ENCODE data around the gene CITED4.

Gene CITED4

GRCh38 chr1:40833979-40834378 lies 28.2 kb downstream of the CITED4 start:
- Histone ChIP-seq H3K36me3 (ENCODE audit: insufficient read depth, low read length) (no peaks in the 10 kb centered on the region), H3K4me3 (ENCODE audit: low read depth, low read length) (no peak overlapping the region), H2AFZ (ENCODE audit: low read length, unreplicated experiment) (no peak overlapping the region), H3K27ac (ENCODE audit: low read depth, low read length) (no peak overlapping the region), H3K4me1 (ENCODE audit: control insufficient read depth, insufficient read depth, low read length, unreplicated experiment) (no peaks in the 10 kb centered on the region), H3K79me2 (ENCODE audit: control insufficient read depth, insufficient read depth, low read length, unreplicated experiment) (no peaks in the 10 kb centered on the region), H3K27me3 (ENCODE audit: insufficient read depth, low read length) (peaks cover 17% of the 10 kb centered on the region; the same call in 1 of the 2 replicates)

DNA sequence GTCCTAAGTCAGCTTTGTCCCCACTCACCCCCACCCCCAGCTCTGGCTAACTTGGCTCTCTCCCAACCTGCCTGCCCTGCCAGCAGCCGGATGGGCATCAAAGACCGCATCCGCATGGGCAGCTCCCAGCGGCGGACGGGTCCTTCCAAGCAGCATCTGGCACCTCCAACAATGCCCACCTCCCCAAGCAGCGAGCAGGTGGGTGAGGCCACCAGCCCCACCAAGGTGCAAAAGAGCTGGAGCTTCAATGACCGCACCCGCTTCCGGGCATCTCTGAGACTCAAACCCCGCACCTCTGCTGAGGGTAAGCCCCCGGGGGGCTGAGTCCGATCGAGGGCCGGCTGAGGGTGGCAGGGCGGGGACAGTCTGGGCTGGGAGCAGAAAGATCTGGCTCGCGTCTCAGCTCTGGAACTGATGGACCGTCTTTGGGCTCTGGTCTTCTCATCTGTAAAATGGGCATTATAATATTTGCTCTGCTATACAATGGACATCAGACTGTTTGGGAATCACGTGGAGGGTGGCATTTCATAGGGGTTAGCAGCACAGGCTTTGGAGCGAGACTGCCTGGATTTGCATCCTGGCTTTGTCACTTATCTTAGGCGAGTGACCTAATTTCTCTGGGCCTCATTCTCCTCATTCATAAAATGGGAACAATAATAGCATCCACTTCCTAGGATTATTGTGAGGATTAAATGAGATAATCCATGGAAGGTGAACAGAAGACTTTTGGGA lies 31.0 kb downstream of the CITED4 start:
- H3K27ac ChIP-seq (ENCODE audit: low read depth, low read length), result no peak overlapping the region
- H3K27me3 ChIP-seq (ENCODE audit: insufficient read depth, low read length), result peaks cover 8% of the 10 kb centered on the region; the same call in 1 of the 2 replicates
- no peak overlapping the region for H3K4me3 ChIP-seq (ENCODE audit: low read depth, low read length)
- no peaks in the 10 kb centered on the region for H3K79me2 ChIP-seq (ENCODE audit: control insufficient read depth, insufficient read depth, low read length, unreplicated experiment)
- H3K36me3 ChIP-seq (ENCODE audit: insufficient read depth, low read length), result no peaks in the 10 kb centered on the region
- no peaks in the 10 kb centered on the region for H3K4me1 ChIP-seq (ENCODE audit: control insufficient read depth, insufficient read depth, low read length, unreplicated experiment)
- H2AFZ ChIP-seq (ENCODE audit: low read length, unreplicated experiment), result no peak overlapping the region

GRCh38 chr1:40830419-40830943 lies 31.7 kb downstream of the CITED4 start:
- no peak overlapping the region for H2AFZ ChIP-seq (ENCODE audit: low read length, unreplicated experiment)
- H3K27me3 ChIP-seq (ENCODE audit: insufficient read depth, low read length), result peaks cover 1% of the 10 kb centered on the region; the same call in 1 of the 2 replicates
- no peaks in the 10 kb centered on the region for H3K36me3 ChIP-seq (ENCODE audit: insufficient read depth, low read length)
- H3K4me3 ChIP-seq (ENCODE audit: low read depth, low read length), result no peak overlapping the region
- no peak overlapping the region for H3K27ac ChIP-seq (ENCODE audit: low read depth, low read length)
- H3K79me2 ChIP-seq (ENCODE audit: control insufficient read depth, insufficient read depth, low read length, unreplicated experiment), result no peaks in the 10 kb centered on the region
- no peaks in the 10 kb centered on the region for H3K4me1 ChIP-seq (ENCODE audit: control insufficient read depth, insufficient read depth, low read length, unreplicated experiment)

DNA sequence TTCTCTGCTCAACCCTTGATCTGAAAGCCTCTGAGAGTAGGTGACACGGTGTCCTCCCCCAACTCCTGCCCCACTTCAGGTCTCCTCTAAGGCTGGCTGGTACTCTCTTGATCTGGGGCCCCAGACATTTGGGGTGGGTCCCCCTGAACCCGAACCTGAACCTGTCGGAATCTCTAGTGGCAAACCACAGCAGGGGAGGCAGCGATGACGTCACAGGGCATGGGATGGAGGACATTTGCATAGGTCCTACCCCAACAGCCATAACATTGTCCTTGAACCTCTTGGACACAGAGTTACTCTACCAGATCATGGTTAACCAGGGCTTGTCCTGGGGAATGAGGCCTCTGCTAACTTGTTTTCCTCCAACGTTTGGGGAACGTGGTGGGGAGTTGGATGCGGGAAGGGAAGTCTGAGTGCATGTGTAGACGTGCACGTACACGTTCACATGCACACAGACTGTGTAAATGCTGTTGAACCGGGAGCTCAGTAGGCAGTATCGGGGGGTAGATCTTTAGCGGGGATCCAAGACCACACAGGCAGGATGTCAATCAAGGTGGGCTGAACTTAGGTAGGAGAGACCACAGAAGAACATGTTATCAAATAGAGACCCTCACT lies 32.4 kb downstream of the CITED4 start:
- Histone ChIP-seq H3K36me3 (ENCODE audit: insufficient read depth, low read length) (no peaks in the 10 kb centered on the region), H2AFZ (ENCODE audit: low read length, unreplicated experiment) (no peak overlapping the region), H3K27me3 (ENCODE audit: insufficient read depth, low read length) (no peaks in the 10 kb centered on the region), H3K27ac (ENCODE audit: low read depth, low read length) (no peak overlapping the region), H3K4me3 (ENCODE audit: low read depth, low read length) (no peak overlapping the region), H3K4me1 (ENCODE audit: control insufficient read depth, insufficient read depth, low read length, unreplicated experiment) (peaks cover 7% of the 10 kb centered on the region), H3K79me2 (ENCODE audit: control insufficient read depth, insufficient read depth, low read length, unreplicated experiment) (no peaks in the 10 kb centered on the region)

- Histone ChIP-seq H3K27me3 (ENCODE audit: insufficient read depth, low read length) (no peaks in the 10 kb centered on the region), H3K27ac (ENCODE audit: low read depth, low read length) (no peak overlapping the region), H3K4me1 (ENCODE audit: control insufficient read depth, insufficient read depth, low read length, unreplicated experiment) (peaks cover 12% of the 10 kb centered on the region)
These were observed 36.2 kb downstream of the CITED4 start for GRCh38 chr1:40825996-40826395.

GRCh38 chr1:40825435-40825788 lies 36.8 kb downstream of the CITED4 start:
- Histone ChIP-seq H2AFZ (ENCODE audit: low read length, unreplicated experiment) (no peak overlapping the region), H3K4me3 (ENCODE audit: low read depth, low read length) (no peak overlapping the region), H3K79me2 (ENCODE audit: control insufficient read depth, insufficient read depth, low read length, unreplicated experiment) (no peaks in the 10 kb centered on the region), H3K27ac (ENCODE audit: low read depth, low read length) (no peak overlapping the region), H3K36me3 (ENCODE audit: insufficient read depth, low read length) (no peaks in the 10 kb centered on the region), H3K4me1 (ENCODE audit: control insufficient read depth, insufficient read depth, low read length, unreplicated experiment) (peaks cover 12% of the 10 kb centered on the region), H3K27me3 (ENCODE audit: insufficient read depth, low read length) (no peaks in the 10 kb centered on the region)

More at GRCh38 chr1:40825996-40826395, 36.2 kb downstream of the CITED4 start:
- H3K79me2 ChIP-seq (ENCODE audit: control insufficient read depth, insufficient read depth, low read length, unreplicated experiment), result no peaks in the 10 kb centered on the region
- H2AFZ ChIP-seq (ENCODE audit: low read length, unreplicated experiment), result no peak overlapping the region
- no peak overlapping the region for H3K4me3 ChIP-seq (ENCODE audit: low read depth, low read length)
- H3K36me3 ChIP-seq (ENCODE audit: insufficient read depth, low read length), result no peaks in the 10 kb centered on the region

GRCh38 chr1:40824591-40825434 lies 37.4 kb downstream of the CITED4 start:
- H3K4me1 ChIP-seq (ENCODE audit: control insufficient read depth, insufficient read depth, low read length, unreplicated experiment), result peaks cover 12% of the 10 kb centered on the region
- H3K79me2 ChIP-seq (ENCODE audit: control insufficient read depth, insufficient read depth, low read length, unreplicated experiment), result no peaks in the 10 kb centered on the region
- H2AFZ ChIP-seq (ENCODE audit: low read length, unreplicated experiment), result no peak overlapping the region
- no peak overlapping the region for H3K27ac ChIP-seq (ENCODE audit: low read depth, low read length)
- H3K36me3 ChIP-seq (ENCODE audit: insufficient read depth, low read length), result no peaks in the 10 kb centered on the region
- H3K4me3 ChIP-seq (ENCODE audit: low read depth, low read length), result no peak overlapping the region
- H3K27me3 ChIP-seq (ENCODE audit: insufficient read depth, low read length), result no peaks in the 10 kb centered on the region

DNA sequence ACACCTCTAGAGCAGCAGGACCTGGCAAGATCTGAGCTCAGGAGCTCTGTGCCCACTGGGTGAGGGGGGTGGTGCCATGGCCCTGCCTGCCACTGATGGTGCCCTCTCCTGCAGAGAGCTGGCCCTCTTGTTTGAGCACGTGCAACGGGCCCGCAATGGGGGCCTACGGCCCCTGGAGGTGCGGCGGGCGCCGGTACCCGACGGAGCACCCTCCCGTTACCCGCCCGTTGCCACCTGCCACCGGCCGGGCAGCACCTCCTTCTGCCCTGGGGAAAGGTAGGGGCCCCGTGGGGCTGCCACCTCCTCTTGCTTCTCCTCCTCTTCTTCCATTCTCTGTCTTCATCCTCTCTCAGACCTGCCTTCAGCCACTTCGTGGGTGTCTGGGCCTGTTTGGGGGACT lies 38.2 kb downstream of the CITED4 start:
- Histone ChIP-seq H3K79me2 (ENCODE audit: control insufficient read depth, insufficient read depth, low read length, unreplicated experiment) (no peaks in the 10 kb centered on the region), H3K27me3 (ENCODE audit: insufficient read depth, low read length) (peaks cover 7% of the 10 kb centered on the region; the same call in 1 of the 2 replicates), H3K4me1 (ENCODE audit: control insufficient read depth, insufficient read depth, low read length, unreplicated experiment) (peaks cover 12% of the 10 kb centered on the region), H3K36me3 (ENCODE audit: insufficient read depth, low read length) (no peaks in the 10 kb centered on the region), H2AFZ (ENCODE audit: low read length, unreplicated experiment) (no peak overlapping the region), H3K4me3 (ENCODE audit: low read depth, low read length) (no peak overlapping the region), H3K27ac (ENCODE audit: low read depth, low read length) (no peak overlapping the region)

DNA sequence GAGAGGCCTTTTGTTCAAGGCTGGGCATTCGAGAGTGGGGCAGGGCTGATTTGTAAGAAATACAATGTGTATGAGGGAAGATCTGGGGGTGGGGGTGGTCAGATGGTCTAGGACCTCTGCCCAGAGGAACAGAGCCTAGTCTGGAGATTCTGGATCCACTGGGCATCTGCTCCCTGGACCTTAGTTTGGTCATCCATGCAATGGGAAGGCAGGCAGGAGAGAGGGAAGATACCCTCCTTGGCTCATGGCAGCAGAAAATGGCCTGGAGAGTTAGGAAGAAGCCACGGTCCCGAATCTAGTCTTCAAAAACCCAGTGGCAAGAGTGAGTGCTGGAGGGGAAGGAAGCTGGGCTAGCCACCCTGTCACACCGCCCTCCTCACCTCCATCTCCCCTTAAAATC lies 38.8 kb downstream of the CITED4 start:
- H3K36me3 ChIP-seq (ENCODE audit: insufficient read depth, low read length), result no peaks in the 10 kb centered on the region
- peaks cover 12% of the 10 kb centered on the region for H3K4me1 ChIP-seq (ENCODE audit: control insufficient read depth, insufficient read depth, low read length, unreplicated experiment)
- no peak overlapping the region for H3K4me3 ChIP-seq (ENCODE audit: low read depth, low read length)
- no peak overlapping the region for H3K27ac ChIP-seq (ENCODE audit: low read depth, low read length)
- H2AFZ ChIP-seq (ENCODE audit: low read length, unreplicated experiment), result no peak overlapping the region
- peaks cover 12% of the 10 kb centered on the region for H3K27me3 ChIP-seq (ENCODE audit: insufficient read depth, low read length)
- no peaks in the 10 kb centered on the region for H3K79me2 ChIP-seq (ENCODE audit: control insufficient read depth, insufficient read depth, low read length, unreplicated experiment)

DNA sequence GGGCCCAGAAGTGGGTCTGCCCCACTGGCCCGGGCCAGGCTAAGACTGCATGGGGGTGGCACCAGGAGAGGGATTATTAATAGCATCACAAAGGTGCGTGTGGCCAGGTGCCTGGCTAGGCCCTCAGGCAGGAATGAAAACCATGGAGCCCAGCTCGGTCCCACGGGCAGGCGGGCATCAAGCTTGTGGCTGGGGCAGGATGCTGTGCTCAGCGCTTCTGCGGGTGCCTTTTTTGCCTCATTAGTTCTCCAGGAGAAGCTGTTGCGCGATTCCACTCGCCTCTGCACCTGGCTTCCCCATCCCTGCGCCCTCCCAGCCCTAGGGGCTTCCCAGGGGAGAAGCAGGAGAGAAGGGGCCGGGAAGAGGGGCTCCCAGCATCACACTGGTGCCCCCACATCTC lies 39.3 kb downstream of the CITED4 start:
- H3K4me3 ChIP-seq (ENCODE audit: low read depth, low read length), result no peak overlapping the region
- no peak overlapping the region for H2AFZ ChIP-seq (ENCODE audit: low read length, unreplicated experiment)
- H3K36me3 ChIP-seq (ENCODE audit: insufficient read depth, low read length), result no peaks in the 10 kb centered on the region
- H3K79me2 ChIP-seq (ENCODE audit: control insufficient read depth, insufficient read depth, low read length, unreplicated experiment), result no peaks in the 10 kb centered on the region
- peaks cover 12% of the 10 kb centered on the region for H3K4me1 ChIP-seq (ENCODE audit: control insufficient read depth, insufficient read depth, low read length, unreplicated experiment)
- peaks cover 17% of the 10 kb centered on the region for H3K27me3 ChIP-seq (ENCODE audit: insufficient read depth, low read length)
- no peak overlapping the region for H3K27ac ChIP-seq (ENCODE audit: low read depth, low read length)
